ENCODE data around the gene RAB36. TPM values are rescaled to one million over a fixed set of nuclear protein-coding genes. Genes with fewer than 3 reads are reported as not detected.

Gene RAB36
- total and polyA plus RNA-seq, 4 donors, result 5.4 to 15.1 (median 13.3) TPM

DNA sequence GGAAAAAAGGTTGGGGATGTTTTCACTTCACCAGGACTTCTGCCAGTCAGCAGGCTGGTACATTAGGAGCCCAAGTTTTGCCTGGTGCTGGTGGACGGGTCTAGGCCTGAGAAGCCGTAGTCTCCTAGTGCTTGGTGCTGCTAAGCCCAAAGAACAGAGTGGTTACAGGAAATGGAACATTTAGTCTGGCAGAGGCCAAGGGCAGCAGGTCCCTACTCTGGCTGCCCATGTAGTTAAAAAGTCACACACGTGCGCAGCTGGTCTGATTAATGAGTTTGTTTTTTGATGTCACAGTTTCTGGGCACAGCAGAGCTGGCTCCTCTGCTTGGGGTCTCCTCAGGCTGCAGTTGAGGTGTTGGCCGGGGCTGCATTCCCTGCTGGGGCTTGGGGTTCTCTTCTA, 55.6 kb downstream of the RAB36 start:
- peaks cover 17% of the 10 kb centered on the region for H3K36me3 ChIP-seq (ENCODE audit: control insufficient read depth, insufficient read depth, low read length)
- H3K27me3 ChIP-seq (ENCODE audit: control insufficient read depth, insufficient read depth, low read length), result no peaks in the 10 kb centered on the region
- DNase-seq (ENCODE audit: low read depth in 4 of 6, low spot score in 6 of 6), result no peak
- no peak overlapping the region for H3K4me3 ChIP-seq (ENCODE audit: low read depth, low read length)
- no peak overlapping the region for H3K27ac ChIP-seq (ENCODE audit: low read depth, low read length)
- 70% methylated on average over 5 of the region's 5 CpGs for WGBS (ENCODE audit: insufficient coverage)
- H3K9me3 ChIP-seq (ENCODE audit: control insufficient read depth, insufficient read depth, low read length), result no peaks in the 10 kb centered on the region
- peaks cover 77% of the 10 kb centered on the region for H3K4me1 ChIP-seq (ENCODE audit: control insufficient read depth, insufficient read depth, low read length)

GRCh38 chr22:23202812-23203451, 57.7 kb downstream of the RAB36 start:
- DNase-seq (ENCODE audit: low read depth in 4 of 6, low spot score in 6 of 6), result no peak
- Histone ChIP-seq H3K27me3 (ENCODE audit: control insufficient read depth, insufficient read depth, low read length) (no peaks in the 10 kb centered on the region), H3K4me3 (ENCODE audit: low read depth, low read length) (no peak overlapping the region), H3K9me3 (ENCODE audit: control insufficient read depth, insufficient read depth, low read length) (no peaks in the 10 kb centered on the region), H3K36me3 (ENCODE audit: control insufficient read depth, insufficient read depth, low read length) (peaks cover 16% of the 10 kb centered on the region), H3K27ac (ENCODE audit: low read depth, low read length) (peak overlapping the region; percentile 57), H3K4me1 (ENCODE audit: control insufficient read depth, insufficient read depth, low read length) (peaks cover 72% of the 10 kb centered on the region)
- WGBS (ENCODE audit: insufficient coverage), result 83% methylated on average over 3 of the region's 4 CpGs

DNA sequence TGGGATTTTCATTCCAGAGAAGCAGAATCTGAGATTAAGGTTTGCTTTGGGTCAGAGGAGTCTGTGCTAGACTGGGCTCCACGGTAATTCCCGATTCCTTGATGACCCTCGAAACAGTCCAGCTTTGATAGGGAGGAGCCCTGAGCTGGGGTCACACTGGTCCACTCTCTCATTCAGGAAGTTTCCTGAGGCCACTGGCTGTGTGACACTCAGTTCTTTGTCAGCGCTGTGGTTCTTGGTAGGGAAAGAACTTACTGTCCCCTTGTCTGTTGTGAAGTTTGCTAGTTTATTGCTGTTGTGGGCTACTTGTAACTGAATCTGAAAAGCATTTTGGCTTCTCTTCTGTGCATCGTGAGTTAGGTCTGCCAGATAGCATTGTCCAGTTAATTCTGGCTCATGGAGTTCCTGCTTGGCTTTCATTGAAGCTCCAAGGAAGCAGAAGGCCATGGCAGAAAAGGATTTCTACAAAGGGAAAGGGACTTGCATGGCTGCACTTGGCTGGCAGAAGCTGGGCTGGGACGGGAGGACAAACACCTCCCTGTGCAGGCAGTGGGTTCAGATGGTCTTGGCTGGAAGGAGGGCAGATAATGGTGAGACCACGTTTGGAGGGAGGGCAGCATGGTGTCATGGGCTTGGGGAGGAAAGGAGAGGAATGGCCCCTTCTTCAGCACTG, 58.3 kb downstream of the RAB36 start:
- DNase-seq (ENCODE audit: low read depth in 4 of 6, low spot score in 6 of 6), result peak in 2 of 6 donors; percentile 37 to 84
- WGBS (ENCODE audit: insufficient coverage), result 54% methylated on average over 7 of the region's 7 CpGs
- Histone ChIP-seq H3K27ac (ENCODE audit: low read depth, low read length) (peak overlapping the region; percentile 57), H3K9me3 (ENCODE audit: control insufficient read depth, insufficient read depth, low read length) (no peaks in the 10 kb centered on the region), H3K27me3 (ENCODE audit: control insufficient read depth, insufficient read depth, low read length) (no peaks in the 10 kb centered on the region), H3K36me3 (ENCODE audit: control insufficient read depth, insufficient read depth, low read length) (peaks cover 10% of the 10 kb centered on the region), H3K4me3 (ENCODE audit: low read depth, low read length) (no peak overlapping the region), H3K4me1 (ENCODE audit: control insufficient read depth, insufficient read depth, low read length) (peaks cover 69% of the 10 kb centered on the region)

- Histone ChIP-seq H3K9me3 (ENCODE audit: control insufficient read depth, insufficient read depth, low read length) (no peaks in the 10 kb centered on the region), H3K4me3 (ENCODE audit: low read depth, low read length) (no peak overlapping the region), H3K27ac (ENCODE audit: low read depth, low read length) (peak overlapping the region; percentile 4), H3K36me3 (ENCODE audit: control insufficient read depth, insufficient read depth, low read length) (peaks cover 9% of the 10 kb centered on the region), H3K4me1 (ENCODE audit: control insufficient read depth, insufficient read depth, low read length) (peaks cover 64% of the 10 kb centered on the region), H3K27me3 (ENCODE audit: control insufficient read depth, insufficient read depth, low read length) (no peaks in the 10 kb centered on the region)
- no peak for DNase-seq (ENCODE audit: low read depth in 4 of 6, low spot score in 6 of 6)
- 92% methylated on average over 9 of the region's 11 CpGs for WGBS (ENCODE audit: insufficient coverage)
Observed at GRCh38 chr22:23204125-23204488, 58.8 kb downstream of the RAB36 start.

GRCh38 chr22:23204541-23205157, 59.4 kb downstream of the RAB36 start:
- WGBS (ENCODE audit: insufficient coverage), result 19% methylated on average over 11 of the region's 11 CpGs
- peak overlapping the region; percentile 4 for H3K27ac ChIP-seq (ENCODE audit: low read depth, low read length)
- DNase-seq (ENCODE audit: low read depth in 4 of 6, low spot score in 6 of 6), result peak in 2 of 6 donors; percentile 61 to 76

GRCh38 chr22:23205339-23206049, 60.2 kb downstream of the RAB36 start:
- peaks cover 50% of the 10 kb centered on the region for H3K4me1 ChIP-seq (ENCODE audit: control insufficient read depth, insufficient read depth, low read length)
- no peaks in the 10 kb centered on the region for H3K9me3 ChIP-seq (ENCODE audit: control insufficient read depth, insufficient read depth, low read length)
- peak in 1 of 6 donors; percentile 59 for DNase-seq (ENCODE audit: low read depth in 4 of 6, low spot score in 6 of 6)
- H3K4me3 ChIP-seq (ENCODE audit: low read depth, low read length), result no peak overlapping the region
- WGBS (ENCODE audit: insufficient coverage), result 75% methylated on average over 5 of the region's 9 CpGs
- H3K36me3 ChIP-seq (ENCODE audit: control insufficient read depth, insufficient read depth, low read length), result peaks cover 7% of the 10 kb centered on the region
- no peaks in the 10 kb centered on the region for H3K27me3 ChIP-seq (ENCODE audit: control insufficient read depth, insufficient read depth, low read length)
- no peak overlapping the region for H3K27ac ChIP-seq (ENCODE audit: low read depth, low read length)

More at GRCh38 chr22:23204541-23205157, 59.4 kb downstream of the RAB36 start:
- H3K36me3 ChIP-seq (ENCODE audit: control insufficient read depth, insufficient read depth, low read length), result peaks cover 7% of the 10 kb centered on the region
- no peaks in the 10 kb centered on the region for H3K27me3 ChIP-seq (ENCODE audit: control insufficient read depth, insufficient read depth, low read length)
- no peak overlapping the region for H3K4me3 ChIP-seq (ENCODE audit: low read depth, low read length)
- H3K9me3 ChIP-seq (ENCODE audit: control insufficient read depth, insufficient read depth, low read length), result no peaks in the 10 kb centered on the region
- peaks cover 59% of the 10 kb centered on the region for H3K4me1 ChIP-seq (ENCODE audit: control insufficient read depth, insufficient read depth, low read length)

- H3K27ac ChIP-seq (ENCODE audit: low read depth, low read length), result no peak overlapping the region
- H3K27me3 ChIP-seq (ENCODE audit: control insufficient read depth, insufficient read depth, low read length), result no peaks in the 10 kb centered on the region
- peaks cover 42% of the 10 kb centered on the region for H3K4me1 ChIP-seq (ENCODE audit: control insufficient read depth, insufficient read depth, low read length)
- no peak for DNase-seq (ENCODE audit: low read depth in 4 of 6, low spot score in 6 of 6)
- H3K9me3 ChIP-seq (ENCODE audit: control insufficient read depth, insufficient read depth, low read length), result no peaks in the 10 kb centered on the region
- no peak overlapping the region for H3K4me3 ChIP-seq (ENCODE audit: low read depth, low read length)
- H3K36me3 ChIP-seq (ENCODE audit: control insufficient read depth, insufficient read depth, low read length), result peaks cover 5% of the 10 kb centered on the region
Observed at GRCh38 chr22:23206915-23207314, 61.6 kb downstream of the RAB36 start.

- H3K36me3 ChIP-seq (ENCODE audit: control insufficient read depth, insufficient read depth, low read length), result peaks cover 5% of the 10 kb centered on the region
- no peaks in the 10 kb centered on the region for H3K9me3 ChIP-seq (ENCODE audit: control insufficient read depth, insufficient read depth, low read length)
- WGBS (ENCODE audit: insufficient coverage), result 60% methylated on average over 8 of the region's 11 CpGs
- H3K4me3 ChIP-seq (ENCODE audit: low read depth, low read length), result no peak overlapping the region
- DNase-seq (ENCODE audit: low read depth in 4 of 6, low spot score in 6 of 6), result peak in 1 of 6 donors; percentile 32
- no peak overlapping the region for H3K27ac ChIP-seq (ENCODE audit: low read depth, low read length)
- peaks cover 51% of the 10 kb centered on the region for H3K4me1 ChIP-seq (ENCODE audit: control insufficient read depth, insufficient read depth, low read length)
- H3K27me3 ChIP-seq (ENCODE audit: control insufficient read depth, insufficient read depth, low read length), result no peaks in the 10 kb centered on the region
Observed at GRCh38 chr22:23207729-23208393, 62.6 kb downstream of the RAB36 start.

GRCh38 chr22:23210428-23211170, 65.3 kb downstream of the RAB36 start:
- no peaks in the 10 kb centered on the region for H3K9me3 ChIP-seq (ENCODE audit: control insufficient read depth, insufficient read depth, low read length)
- no peaks in the 10 kb centered on the region for H3K27me3 ChIP-seq (ENCODE audit: control insufficient read depth, insufficient read depth, low read length)
- no CpG with 5 or more reads among the region's 6 CpGs for WGBS (ENCODE audit: insufficient coverage)
- H3K4me3 ChIP-seq (ENCODE audit: low read depth, low read length), result no peak overlapping the region
- no peak overlapping the region for H3K27ac ChIP-seq (ENCODE audit: low read depth, low read length)
- H3K36me3 ChIP-seq (ENCODE audit: control insufficient read depth, insufficient read depth, low read length), result peaks cover 5% of the 10 kb centered on the region
- DNase-seq (ENCODE audit: low read depth in 4 of 6, low spot score in 6 of 6), result no peak
- peaks cover 35% of the 10 kb centered on the region for H3K4me1 ChIP-seq (ENCODE audit: control insufficient read depth, insufficient read depth, low read length)
